Measurements from ENCODE around the gene GLB1L3. TPM values are rescaled to one million over a fixed set of nuclear protein-coding genes. Genes with fewer than 3 reads are reported as not detected.

Gene GLB1L3
- total and polyA plus RNA-seq, 5 donors from 2014 or later, result 2.0 to 3.0 (median 2.3) TPM

DNA sequence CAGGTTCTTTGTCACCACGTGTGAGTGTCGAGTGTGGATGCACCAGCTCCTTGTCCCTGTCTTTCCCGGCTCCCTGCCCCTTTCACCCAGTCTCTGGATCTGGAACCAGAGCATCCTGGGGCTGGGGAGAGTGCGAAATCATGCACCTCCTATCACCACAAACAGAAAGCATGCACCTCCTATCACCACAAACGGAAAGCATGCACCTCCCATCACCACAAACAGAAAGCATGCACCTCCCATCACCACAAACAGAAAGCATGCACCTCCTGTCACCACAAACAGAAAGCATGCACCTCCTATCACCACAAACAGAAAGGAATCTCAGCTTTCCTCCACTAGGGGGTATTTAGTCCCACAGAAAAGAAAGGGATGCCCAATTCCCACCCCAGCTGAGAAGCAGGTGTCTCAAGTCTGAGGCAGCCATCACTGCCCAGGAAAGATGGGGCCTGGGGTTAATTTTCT, 5.9 kb upstream of the GLB1L3 start:
- ATAC-seq (ENCODE audit: low read depth in 2 of 2) (no peak), DNase-seq (peak in 2 of 3 donors; percentile 11 to 69)
- Histone ChIP-seq H3K4me1 (ENCODE audit: control insufficient read depth, insufficient read depth, low read length, poor library complexity, severe bottlenecking) (peaks cover 24% of the 10 kb centered on the region), H3K4me3 (ENCODE audit: low read depth, low read length) (no peak overlapping the region), H3K36me3 (ENCODE audit: control insufficient read depth, insufficient read depth, low read length) (no peaks in the 10 kb centered on the region), H3K27ac (ENCODE audit: insufficient read depth, low read length, poor library complexity, severe bottlenecking) (no peak overlapping the region), H3K27me3 (ENCODE audit: control insufficient read depth, insufficient read depth, low read length) (no peaks in the 10 kb centered on the region), H3K9me3 (ENCODE audit: control insufficient read depth in 2 of 2, low read length in 2 of 2) (no peaks in the 10 kb centered on the region)
- no peaks in the 10 kb centered on the region for H3K9me3 Mint-ChIP-seq
- peaks cover 5% of the 10 kb centered on the region for H3K27me3 Mint-ChIP-seq
- H3K36me3 Mint-ChIP-seq, result peaks cover 4% of the 10 kb centered on the region
- H3K27ac Mint-ChIP-seq, result peak overlapping the region; percentile 28 to 88 (median 48)
- peak overlapping the region in 2 of 4 donors; percentile 48 to 66 for H3K4me3 Mint-ChIP-seq
- peaks cover 6 to 63% (median 33%) of the 10 kb centered on the region in 4 donors for H3K4me1 Mint-ChIP-seq

DNA sequence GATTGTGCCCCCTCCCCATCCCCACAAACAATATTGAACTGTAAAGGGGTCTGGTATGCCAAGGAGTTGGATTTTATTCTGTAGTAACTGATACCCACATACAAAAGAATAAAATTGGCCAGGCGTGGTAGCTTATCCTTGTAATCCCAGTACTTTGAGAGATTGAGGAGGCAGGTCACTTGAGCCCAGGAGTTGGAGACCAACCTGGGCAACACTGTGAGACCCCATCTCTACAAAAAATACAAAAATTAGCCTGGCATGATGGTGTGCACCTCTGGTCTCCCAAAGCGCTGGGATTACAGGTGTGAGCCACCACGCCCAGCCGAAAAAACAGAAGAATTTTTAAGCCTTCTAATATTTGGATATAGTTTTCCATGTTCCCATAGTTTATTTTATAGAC, 4.2 kb upstream of the GLB1L3 start:
- H3K4me1 Mint-ChIP-seq, result peaks cover 6 to 66% (median 36%) of the 10 kb centered on the region in 4 donors
- peaks cover 35% of the 10 kb centered on the region for H3K4me1 ChIP-seq (ENCODE audit: control insufficient read depth, insufficient read depth, low read length, poor library complexity, severe bottlenecking)
- no peak for ATAC-seq (ENCODE audit: low read depth in 2 of 2)
- peaks cover 10% of the 10 kb centered on the region for H3K27me3 Mint-ChIP-seq
- no peak overlapping the region for H3K27ac ChIP-seq (ENCODE audit: insufficient read depth, low read length, poor library complexity, severe bottlenecking)
- no peaks in the 10 kb centered on the region for H3K27me3 ChIP-seq (ENCODE audit: control insufficient read depth, insufficient read depth, low read length)
- DNase-seq, result no peak
- no peak overlapping the region for H3K4me3 Mint-ChIP-seq
- no peak overlapping the region for H3K4me3 ChIP-seq (ENCODE audit: low read depth, low read length)
- no peaks in the 10 kb centered on the region for H3K9me3 ChIP-seq (ENCODE audit: control insufficient read depth in 2 of 2, low read length in 2 of 2)
- peaks cover 4% of the 10 kb centered on the region for H3K36me3 Mint-ChIP-seq
- no peak overlapping the region for H3K27ac Mint-ChIP-seq
- no peaks in the 10 kb centered on the region for H3K9me3 Mint-ChIP-seq
- no peaks in the 10 kb centered on the region for H3K36me3 ChIP-seq (ENCODE audit: control insufficient read depth, insufficient read depth, low read length)

DNA sequence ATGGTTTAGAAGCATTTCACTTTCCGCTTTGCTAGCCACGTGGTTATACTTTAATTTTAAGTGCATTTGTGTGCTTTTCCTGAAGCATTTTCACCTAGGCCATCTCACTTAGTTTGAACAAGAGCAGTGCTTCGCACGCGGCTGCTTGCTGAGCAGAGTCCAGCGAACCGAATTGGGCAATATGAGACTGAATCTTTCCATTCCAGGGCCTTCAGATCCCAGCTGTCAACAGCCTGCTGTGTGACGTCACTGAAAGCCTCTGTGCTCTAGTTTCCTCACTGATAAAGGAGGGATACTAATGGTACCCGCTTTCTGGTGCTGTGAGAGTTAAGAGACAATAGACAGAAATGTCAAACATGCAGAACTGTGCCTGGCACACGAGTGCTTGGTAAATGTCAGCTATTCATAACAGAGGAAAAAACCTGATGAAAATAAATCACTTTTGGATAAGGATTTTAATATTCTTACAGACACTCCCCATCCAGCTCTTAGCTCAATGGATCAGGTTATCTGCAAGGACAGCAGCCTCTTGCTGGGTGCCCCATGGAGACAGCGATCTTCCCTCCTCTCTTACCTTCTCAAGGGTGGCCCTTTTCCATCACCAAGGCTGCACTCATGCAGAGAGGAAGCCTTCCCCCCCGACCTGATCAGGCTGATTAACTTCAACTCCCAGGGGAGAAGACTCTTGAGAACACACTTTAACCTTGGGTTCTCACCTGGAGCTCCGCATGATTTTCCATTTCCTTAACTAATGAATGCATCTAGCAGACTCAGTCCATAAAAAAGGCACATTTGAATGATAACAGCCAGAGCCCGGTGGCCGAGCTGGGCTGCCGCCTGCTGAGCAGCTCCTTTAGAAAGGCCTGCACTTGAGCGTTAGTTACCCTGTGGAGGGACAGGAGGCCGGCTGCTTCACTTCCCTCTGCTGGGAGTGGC, 3.5 kb upstream of the GLB1L3 start:
- H3K4me1 ChIP-seq (ENCODE audit: control insufficient read depth, insufficient read depth, low read length, poor library complexity, severe bottlenecking), result peaks cover 38% of the 10 kb centered on the region
- H3K27me3 ChIP-seq (ENCODE audit: control insufficient read depth, insufficient read depth, low read length), result peaks cover 3% of the 10 kb centered on the region
- H3K27ac ChIP-seq (ENCODE audit: insufficient read depth, low read length, poor library complexity, severe bottlenecking), result no peak overlapping the region
- H3K9me3 ChIP-seq (ENCODE audit: control insufficient read depth in 2 of 2, low read length in 2 of 2), result no peaks in the 10 kb centered on the region
- H3K27me3 Mint-ChIP-seq, result peaks cover 14% of the 10 kb centered on the region
- no peak for ATAC-seq (ENCODE audit: low read depth in 2 of 2)
- H3K4me1 Mint-ChIP-seq, result peaks cover 6 to 63% (median 40%) of the 10 kb centered on the region in 4 donors
- H3K36me3 ChIP-seq (ENCODE audit: control insufficient read depth, insufficient read depth, low read length), result no peaks in the 10 kb centered on the region
- H3K4me3 ChIP-seq (ENCODE audit: low read depth, low read length), result no peak overlapping the region
- no peak for DNase-seq
- peaks cover 4% of the 10 kb centered on the region for H3K36me3 Mint-ChIP-seq
- H3K9me3 Mint-ChIP-seq, result peaks cover 0 to 3% (median 0%) of the 10 kb centered on the region in 7 donors
- H3K27ac Mint-ChIP-seq, result peak overlapping the region in 1 of 3 donors; percentile 51
- peak overlapping the region in 3 of 4 donors; percentile 4 to 76 (median 52) for H3K4me3 Mint-ChIP-seq

DNA sequence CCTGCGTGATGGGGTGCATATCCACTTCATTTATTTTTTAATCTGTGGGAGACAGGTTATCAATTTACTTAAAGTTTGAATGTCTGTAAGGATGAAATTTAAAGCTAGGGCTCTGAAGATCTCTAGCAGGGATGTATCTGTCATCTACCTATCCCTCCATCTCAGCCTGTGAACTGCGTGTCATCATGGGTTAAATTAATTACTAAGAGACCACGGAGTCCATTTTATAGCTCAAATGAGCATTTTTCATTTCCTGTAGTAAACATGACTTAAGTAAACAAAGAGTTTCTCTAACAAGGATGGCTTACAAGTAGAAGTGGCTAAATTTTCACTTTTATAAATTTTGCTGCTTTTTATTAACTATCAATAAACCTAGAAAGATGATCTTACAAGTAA, 2.9 kb upstream of the GLB1L3 start:
- Mint-ChIP-seq H3K36me3 (peaks cover 4% of the 10 kb centered on the region), H3K4me1 (peaks cover 6 to 58% (median 40%) of the 10 kb centered on the region in 4 donors), H3K27ac (no peak overlapping the region), H3K9me3 (peaks cover 0 to 3% (median 0%) of the 10 kb centered on the region in 7 donors), H3K27me3 (peaks cover 20% of the 10 kb centered on the region), H3K4me3 (peak overlapping the region in 2 of 4 donors; percentile 4 to 76)
- H3K27ac ChIP-seq (ENCODE audit: insufficient read depth, low read length, poor library complexity, severe bottlenecking), result no peak overlapping the region
- H3K36me3 ChIP-seq (ENCODE audit: control insufficient read depth, insufficient read depth, low read length), result no peaks in the 10 kb centered on the region
- ATAC-seq (ENCODE audit: low read depth in 2 of 2) (no peak), DNase-seq (no peak)
- peaks cover 38% of the 10 kb centered on the region for H3K4me1 ChIP-seq (ENCODE audit: control insufficient read depth, insufficient read depth, low read length, poor library complexity, severe bottlenecking)
- H3K9me3 ChIP-seq (ENCODE audit: control insufficient read depth in 2 of 2, low read length in 2 of 2), result peaks cover 0 to 1% of the 10 kb centered on the region in 2 experiments
- H3K27me3 ChIP-seq (ENCODE audit: control insufficient read depth, insufficient read depth, low read length), result peaks cover 8% of the 10 kb centered on the region
- H3K4me3 ChIP-seq (ENCODE audit: low read depth, low read length), result peak overlapping the region; percentile 35

DNA sequence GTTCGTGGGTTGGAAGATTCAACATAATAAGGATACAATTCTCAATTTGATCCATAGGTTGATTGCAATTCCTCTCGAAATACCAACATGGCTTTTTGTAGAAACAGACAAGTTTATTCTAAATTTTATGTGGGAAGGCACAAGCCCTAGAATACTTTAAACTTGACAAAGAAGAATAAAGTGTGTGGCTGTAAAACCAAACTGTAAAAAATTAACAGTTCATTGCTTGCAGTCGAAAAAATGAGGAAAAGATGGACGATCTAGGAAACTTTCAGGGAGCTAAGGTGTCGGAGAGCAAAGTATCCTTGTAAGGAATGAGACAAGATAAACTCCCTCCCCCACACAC, 1.0 kb upstream of the GLB1L3 start:
- peaks cover 23% of the 10 kb centered on the region for H3K27me3 Mint-ChIP-seq
- peak overlapping the region; percentile 77 to 92 (median 81) for H3K27ac Mint-ChIP-seq
- ATAC-seq (ENCODE audit: low read depth in 2 of 2) (no peak), DNase-seq (no peak)
- peaks cover 6 to 56% (median 39%) of the 10 kb centered on the region in 4 donors for H3K4me1 Mint-ChIP-seq
- H3K27me3 ChIP-seq (ENCODE audit: control insufficient read depth, insufficient read depth, low read length), result peaks cover 11% of the 10 kb centered on the region
- H3K4me3 ChIP-seq (ENCODE audit: low read depth, low read length), result peak overlapping the region; percentile 95
- H3K4me3 Mint-ChIP-seq, result peak overlapping the region; percentile 93 to 97 (median 94)
- H3K36me3 ChIP-seq (ENCODE audit: control insufficient read depth, insufficient read depth, low read length), result no peaks in the 10 kb centered on the region
- peaks cover 0 to 5% of the 10 kb centered on the region in 2 experiments for H3K9me3 ChIP-seq (ENCODE audit: control insufficient read depth in 2 of 2, low read length in 2 of 2)
- peaks cover 0 to 7% (median 3%) of the 10 kb centered on the region in 7 donors for H3K9me3 Mint-ChIP-seq
- H3K4me1 ChIP-seq (ENCODE audit: control insufficient read depth, insufficient read depth, low read length, poor library complexity, severe bottlenecking), result peaks cover 36% of the 10 kb centered on the region
- H3K36me3 Mint-ChIP-seq, result peaks cover 4% of the 10 kb centered on the region
- no peak overlapping the region for H3K27ac ChIP-seq (ENCODE audit: insufficient read depth, low read length, poor library complexity, severe bottlenecking)

DNA sequence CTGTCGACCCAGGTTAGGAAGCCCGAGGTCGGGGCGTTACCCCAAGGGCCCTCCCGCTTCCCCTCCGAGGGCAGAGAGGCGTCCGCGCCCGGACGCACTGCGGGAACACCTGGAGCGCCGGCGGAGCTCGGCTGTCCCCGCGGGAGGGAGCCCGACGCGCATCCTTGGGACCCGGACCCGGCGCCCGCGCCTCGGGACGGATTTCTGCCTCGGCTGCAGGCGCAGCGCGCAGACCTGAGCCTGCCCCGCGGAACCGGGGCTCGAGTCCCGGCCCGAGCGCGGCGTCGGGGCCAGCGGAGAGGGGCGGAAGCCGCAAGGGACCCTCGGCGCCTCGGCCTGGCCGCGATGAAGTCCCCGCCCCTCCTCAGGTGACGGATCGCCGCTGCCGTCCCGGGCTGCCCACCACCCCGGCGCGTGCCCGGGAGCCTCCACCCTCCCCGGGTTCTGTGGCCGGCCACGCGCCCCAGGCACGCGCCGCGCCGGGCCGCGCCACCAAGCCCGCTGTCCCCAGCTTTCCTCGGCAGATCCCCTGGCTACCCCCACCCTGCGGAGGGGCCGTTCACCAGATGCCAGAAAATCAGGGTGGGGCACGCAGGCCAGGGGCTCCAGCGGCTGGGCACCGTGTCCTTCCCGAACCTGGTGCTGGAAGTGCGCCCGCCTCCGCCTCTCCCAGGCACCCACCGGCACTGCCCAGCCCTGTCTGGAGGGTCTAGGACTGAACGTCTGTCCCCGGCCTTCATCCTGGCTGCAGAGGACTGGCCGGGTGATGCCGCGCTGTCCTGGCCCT, 410 bp downstream of the GLB1L3 start:
- Histone ChIP-seq H3K9me3 (ENCODE audit: control insufficient read depth in 2 of 2, low read length in 2 of 2) (peaks cover 0 to 5% of the 10 kb centered on the region in 2 experiments), H3K36me3 (ENCODE audit: control insufficient read depth, insufficient read depth, low read length) (no peaks in the 10 kb centered on the region), H3K27ac (ENCODE audit: insufficient read depth, low read length, poor library complexity, severe bottlenecking) (no peak overlapping the region), H3K27me3 (ENCODE audit: control insufficient read depth, insufficient read depth, low read length) (peaks cover 14% of the 10 kb centered on the region), H3K4me3 (ENCODE audit: low read depth, low read length) (no peak overlapping the region), H3K4me1 (ENCODE audit: control insufficient read depth, insufficient read depth, low read length, poor library complexity, severe bottlenecking) (peaks cover 30% of the 10 kb centered on the region)
- Mint-ChIP-seq H3K4me3 (peak overlapping the region; percentile 93 to 97 (median 94)), H3K36me3 (peaks cover 4% of the 10 kb centered on the region), H3K4me1 (peaks cover 6 to 44% (median 25%) of the 10 kb centered on the region in 4 donors), H3K27me3 (peaks cover 23% of the 10 kb centered on the region), H3K27ac (peak overlapping the region in 1 of 3 donors; percentile 81), H3K9me3 (peaks cover 0 to 7% (median 3%) of the 10 kb centered on the region in 7 donors)
- ATAC-seq (ENCODE audit: low read depth in 2 of 2) (peak in 1 of 2 donors; percentile 7), DNase-seq (no peak)

DNA sequence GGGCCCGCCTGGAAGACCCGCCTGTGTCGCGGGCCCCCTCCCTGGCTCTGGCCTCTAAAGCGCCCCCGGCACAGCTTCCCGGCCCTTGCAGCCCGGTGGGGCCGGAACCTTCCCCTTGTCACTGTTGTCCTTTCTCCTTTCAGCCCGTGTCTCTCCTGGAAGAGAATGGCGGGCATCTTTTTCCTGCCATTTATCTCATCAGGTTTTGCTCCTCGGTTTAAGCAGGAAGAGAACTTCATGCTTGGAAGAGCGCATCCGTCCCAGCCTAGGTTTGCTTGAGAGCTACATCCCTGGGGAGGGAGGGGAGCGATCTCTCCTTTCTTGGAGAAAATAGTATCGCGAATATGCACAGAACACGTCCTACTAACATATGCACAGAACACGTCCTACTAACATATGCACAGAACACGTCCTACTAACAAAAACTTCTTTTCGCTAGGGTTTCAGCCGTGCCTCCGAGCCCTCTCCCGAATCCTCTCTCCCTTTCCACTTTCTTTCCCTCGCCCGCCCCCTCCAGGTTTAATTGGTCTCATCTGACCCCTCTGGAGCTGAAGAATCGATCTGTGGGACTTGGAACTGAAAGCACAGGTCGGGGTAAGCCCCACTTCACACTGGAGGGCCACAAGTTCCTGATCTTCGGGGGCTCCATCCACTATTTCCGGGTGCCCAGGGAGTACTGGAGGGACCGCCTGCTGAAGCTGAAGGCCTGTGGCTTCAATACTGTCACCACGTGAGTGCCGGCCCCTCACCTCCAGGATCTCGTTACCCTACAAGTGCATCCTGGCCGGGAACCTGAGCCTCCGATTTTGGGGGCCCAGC, 1.2 kb downstream of the GLB1L3 start:
- Histone ChIP-seq H3K27me3 (ENCODE audit: control insufficient read depth, insufficient read depth, low read length) (peaks cover 14% of the 10 kb centered on the region), H3K4me1 (ENCODE audit: control insufficient read depth, insufficient read depth, low read length, poor library complexity, severe bottlenecking) (peaks cover 30% of the 10 kb centered on the region), H3K27ac (ENCODE audit: insufficient read depth, low read length, poor library complexity, severe bottlenecking) (no peak overlapping the region), H3K36me3 (ENCODE audit: control insufficient read depth, insufficient read depth, low read length) (no peaks in the 10 kb centered on the region), H3K4me3 (ENCODE audit: low read depth, low read length) (no peak overlapping the region), H3K9me3 (ENCODE audit: control insufficient read depth in 2 of 2, low read length in 2 of 2) (peaks cover 0 to 5% of the 10 kb centered on the region in 2 experiments)
- ATAC-seq (ENCODE audit: low read depth in 2 of 2) (no peak), DNase-seq (no peak)
- Mint-ChIP-seq H3K4me1 (peaks cover 6 to 41% (median 23%) of the 10 kb centered on the region in 4 donors), H3K4me3 (peak overlapping the region; percentile 84 to 92 (median 88)), H3K27me3 (peaks cover 23% of the 10 kb centered on the region), H3K27ac (peak overlapping the region in 1 of 3 donors; percentile 88), H3K9me3 (peaks cover 0 to 7% (median 3%) of the 10 kb centered on the region in 7 donors), H3K36me3 (peaks cover 4% of the 10 kb centered on the region)

All from CD4-positive, CD25-positive, alpha-beta regulatory T cell (primary cell).